GM23338 (cell line): Measurements from ENCODE around the gene GDPD5. TPM values are rescaled to one million over a fixed set of nuclear protein-coding genes. Genes with fewer than 3 reads are reported as not detected.
A peak's percentile ranks its signal among the peaks of the same experiment; 100 is the strongest.

Experiments used
- ATAC-seq: fragments of 200-7000 bp; cut with Tn5 transposase; 3 replicates; pipeline ENCODE4 v1.9.1; 2020
- DNase-seq: peaks from one replicate; pipeline ENCODE4 v3.0.0-alpha.2; 2015; ENCODE audit warnings: low spot score
- H2AFZ ChIP-seq: fragments of 200-600 bp; sonication (generic); 2 replicates; pipeline ENCODE4 v1.8.0; 2016; ENCODE audit warnings: antibody characterized with exemption, mild to moderate bottlenecking, moderate library complexity
- H3F3A ChIP-seq: fragments of 200-600 bp; sonication (generic); replicated peaks from 2 replicates; pipeline ENCODE4 v1.8.0; 2017; ENCODE audit warnings: antibody characterized with exemption, mixed run types, low read depth
- H3K27ac ChIP-seq: fragments of 200-600 bp; sonication (generic); 2 replicates; pipeline ENCODE4 v1.6.1; 2016; ENCODE audit warnings: low read depth
- H3K27me3 ChIP-seq: fragments of 200-600 bp; sonication (generic); 2 replicates; pipeline ENCODE4 v1.8.0; 2016; ENCODE audit warnings: mild to moderate bottlenecking, mixed run types, moderate library complexity; ENCODE audit not compliant: insufficient read depth
- H3K36me3 ChIP-seq: fragments of 200-600 bp; sonication (generic); 2 replicates; pipeline ENCODE4 v1.8.0; 2016; ENCODE audit warnings: mild to moderate bottlenecking; ENCODE audit not compliant: insufficient read depth
- H3K4me1 ChIP-seq: fragments of 200-600 bp; sonication (generic); 2 replicates; pipeline ENCODE4 v1.8.0; 2016; ENCODE audit warnings: mild to moderate bottlenecking, moderate library complexity; ENCODE audit not compliant: insufficient read depth
- H3K4me2 ChIP-seq: fragments of 200-600 bp; sonication (generic); 2 replicates; pipeline ENCODE4 v1.7.1; 2017; ENCODE audit warnings: mixed run types
- H3K4me3 ChIP-seq: fragments of 200-600 bp; sonication (generic); 2 replicates; pipeline ENCODE4 v1.6.1; 2016; ENCODE audit warnings: mixed run types
- H3K79me2 ChIP-seq: fragments of 200-600 bp; sonication (generic); replicated peaks from 2 replicates; pipeline ENCODE4 v1.8.0; 2017; ENCODE audit warnings: mild to moderate bottlenecking; ENCODE audit not compliant: insufficient read depth
- H3K9me2 ChIP-seq: fragments of 200-600 bp; sonication (generic); 2 replicates; pipeline ENCODE4 v1.8.0; 2017; ENCODE audit not compliant: insufficient read depth
- H4K20me1 ChIP-seq: fragments of 200-600 bp; sonication (generic); replicated peaks from 2 replicates; pipeline ENCODE4 v1.8.0; 2017; ENCODE audit warnings: mild to moderate bottlenecking; ENCODE audit not compliant: insufficient read depth
- H3K27ac Mint-ChIP-seq: 2 replicates; pipeline ENCODE4 v1.8.0; 2020; ENCODE audit warnings: inconsistent platforms, mild to moderate bottlenecking, moderate library complexity, mixed read lengths
- H3K27me3 Mint-ChIP-seq: 3 replicates; pipeline ENCODE4 v1.8.0; 2022; ENCODE audit warnings: low read depth, mild to moderate bottlenecking, moderate library complexity, mixed read lengths, inconsistent platforms; ENCODE audit not compliant: insufficient read depth, poor library complexity
- H3K36me3 Mint-ChIP-seq: 3 replicates; pipeline ENCODE4 v1.8.0; 2021; ENCODE audit warnings: low read depth, mild to moderate bottlenecking, inconsistent platforms, moderate library complexity, mixed read lengths
- H3K4me1 Mint-ChIP-seq: 3 replicates; pipeline ENCODE4 v1.8.0; 2020; ENCODE audit warnings: mild to moderate bottlenecking, inconsistent platforms, mixed read lengths
- H3K4me3 Mint-ChIP-seq: 3 replicates; pipeline ENCODE4 v1.8.0; 2021; ENCODE audit warnings: moderate library complexity, mild to moderate bottlenecking, inconsistent platforms, mixed read lengths
- H3K9me3 Mint-ChIP-seq: 3 replicates; pipeline ENCODE4 v1.8.0; 2020; ENCODE audit warnings: moderate library complexity, mild to moderate bottlenecking, inconsistent platforms, mixed read lengths
- CREB1 ChIP-seq: fragments of 250-450 bp; sonication (Bioruptor Pico); IDR thresholded peaks from 2 replicates; pipeline ENCODE4 v1.5.0; 2020; ENCODE audit warnings: low read depth, mild to moderate bottlenecking, moderate library complexity
- ETS1 ChIP-seq: IDR thresholded peaks from 2 replicates; pipeline ENCODE4 v1.6.1; 2016; ENCODE audit warnings: antibody characterized with exemption
- EZH2 ChIP-seq: fragments of 200-600 bp; sonication (generic); IDR thresholded peaks from one replicate; pipeline ENCODE4 v1.8.0; 2017; ENCODE audit warnings: antibody characterized with exemption, mild to moderate bottlenecking, low read depth; ENCODE audit not compliant: unreplicated experiment
- EZH2phosphoT487 ChIP-seq: fragments of 200-600 bp; sonication (generic); IDR thresholded peaks from one replicate; pipeline ENCODE4 v1.8.1; 2018; ENCODE audit warnings: antibody characterized with exemption; ENCODE audit not compliant: unreplicated experiment
- JUNB ChIP-seq: IDR thresholded peaks from one replicate; pipeline ENCODE4 v1.6.1; 2016; ENCODE audit warnings: antibody characterized with exemption; ENCODE audit not compliant: unreplicated experiment
- NANOG ChIP-seq: IDR thresholded peaks from 2 replicates; pipeline ENCODE4 v1.6.1; 2016; ENCODE audit warnings: antibody characterized with exemption, borderline replicate concordance
- POLR2AphosphoS5 ChIP-seq: IDR thresholded peaks from 2 replicates; pipeline ENCODE4 v1.6.1; 2016; ENCODE audit warnings: antibody characterized with exemption, low read depth
- STAT1 ChIP-seq: IDR thresholded peaks from one replicate; pipeline ENCODE4 v1.6.1; 2016; ENCODE audit warnings: antibody characterized with exemption; ENCODE audit not compliant: unreplicated experiment
- ZNF114 ChIP-seq: fragments of 250-450 bp; sonication (Bioruptor Pico); IDR thresholded peaks from 2 replicates; pipeline ENCODE4 v1.5.0; 2020; ENCODE audit warnings: mild to moderate bottlenecking, moderate library complexity
- ZNF331 ChIP-seq: fragments of 250-450 bp; sonication (Bioruptor Pico); IDR thresholded peaks from 2 replicates; pipeline ENCODE4 v1.5.0; 2020; ENCODE audit warnings: low read depth, mild to moderate bottlenecking, moderate library complexity
- polyA plus RNA-seq: library from polyadenylated mRNA; unstranded; fragments of >200 nt; fragmentation: Nextera tagmentation; extraction: Ambion mirVana; gene quantifications from 2 replicates; pipeline ENCODE4 v1.2.1, GENCODE V29; 2016
- total RNA-seq: library from RNA; depleted of rRNA; stranded (reverse); fragments of >200 nt; shearing (Covaris generic); gene quantifications from 2 replicates; pipeline ENCODE4 v1.2.3, GENCODE V29; 2014
- TF ChIP-seq, protein P1 (sequence below): IDR thresholded peaks from one replicate; pipeline ENCODE4 v1.6.1; 2018; ENCODE audit warnings: antibody characterized with exemption; ENCODE audit not compliant: unreplicated experiment

GDPD5 gene
- total and polyA plus RNA-seq, 2 experiments from 2014 or later = 1.6 to 4.9 TPM

GRCh38 chr11:75567971-75568370 lies 42.2 kb upstream of the GDPD5 start:
- peaks cover 52% of the 10 kb centered on the region for H3K79me2 ChIP-seq
- H2AFZ ChIP-seq = no peak overlapping the region
- no peaks in the 10 kb centered on the region for H3K9me2 ChIP-seq
- H3K4me2 ChIP-seq = no peak overlapping the region
- H3K4me3 ChIP-seq = no peak overlapping the region
- Mint-ChIP-seq H3K9me3 (no peaks in the 10 kb centered on the region), H3K4me3 (no peak overlapping the region), H3K27me3 (peaks cover 22% of the 10 kb centered on the region), H3K4me1 (peaks cover 26% of the 10 kb centered on the region), H3K36me3 (peaks cover 90% of the 10 kb centered on the region), H3K27ac (no peak overlapping the region)
- no peaks in the 10 kb centered on the region for H3K27me3 ChIP-seq
- no peak for ATAC-seq
- DNase-seq = no peak
- peaks cover 38% of the 10 kb centered on the region for H4K20me1 ChIP-seq
- peaks cover 56% of the 10 kb centered on the region for H3K36me3 ChIP-seq
- peaks cover 16% of the 10 kb centered on the region; the same call in 1 of the 2 replicates for H3F3A ChIP-seq
- 0 out of 2 replicates have a peak overlapping the region, but pooled peaks have one; percentile 66 for H3K27ac ChIP-seq
- H3K4me1 ChIP-seq = peaks cover 23% of the 10 kb centered on the region
- TF ChIP-seq NANOG (no peak), ZNF114 (no peak)
- TF ChIP-seq, protein P1, sequence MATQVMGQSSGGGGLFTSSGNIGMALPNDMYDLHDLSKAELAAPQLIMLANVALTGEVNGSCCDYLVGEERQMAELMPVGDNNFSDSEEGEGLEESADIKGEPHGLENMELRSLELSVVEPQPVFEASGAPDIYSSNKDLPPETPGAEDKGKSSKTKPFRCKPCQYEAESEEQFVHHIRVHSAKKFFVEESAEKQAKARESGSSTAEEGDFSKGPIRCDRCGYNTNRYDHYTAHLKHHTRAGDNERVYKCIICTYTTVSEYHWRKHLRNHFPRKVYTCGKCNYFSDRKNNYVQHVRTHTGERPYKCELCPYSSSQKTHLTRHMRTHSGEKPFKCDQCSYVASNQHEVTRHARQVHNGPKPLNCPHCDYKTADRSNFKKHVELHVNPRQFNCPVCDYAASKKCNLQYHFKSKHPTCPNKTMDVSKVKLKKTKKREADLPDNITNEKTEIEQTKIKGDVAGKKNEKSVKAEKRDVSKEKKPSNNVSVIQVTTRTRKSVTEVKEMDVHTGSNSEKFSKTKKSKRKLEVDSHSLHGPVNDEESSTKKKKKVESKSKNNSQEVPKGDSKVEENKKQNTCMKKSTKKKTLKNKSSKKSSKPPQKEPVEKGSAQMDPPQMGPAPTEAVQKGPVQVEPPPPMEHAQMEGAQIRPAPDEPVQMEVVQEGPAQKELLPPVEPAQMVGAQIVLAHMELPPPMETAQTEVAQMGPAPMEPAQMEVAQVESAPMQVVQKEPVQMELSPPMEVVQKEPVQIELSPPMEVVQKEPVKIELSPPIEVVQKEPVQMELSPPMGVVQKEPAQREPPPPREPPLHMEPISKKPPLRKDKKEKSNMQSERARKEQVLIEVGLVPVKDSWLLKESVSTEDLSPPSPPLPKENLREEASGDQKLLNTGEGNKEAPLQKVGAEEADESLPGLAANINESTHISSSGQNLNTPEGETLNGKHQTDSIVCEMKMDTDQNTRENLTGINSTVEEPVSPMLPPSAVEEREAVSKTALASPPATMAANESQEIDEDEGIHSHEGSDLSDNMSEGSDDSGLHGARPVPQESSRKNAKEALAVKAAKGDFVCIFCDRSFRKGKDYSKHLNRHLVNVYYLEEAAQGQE = no peak

- no peaks in the 10 kb centered on the region for H3K27me3 ChIP-seq
- H3K4me2 ChIP-seq = no peak overlapping the region
- no peak for ATAC-seq
- peaks cover 34% of the 10 kb centered on the region for H4K20me1 ChIP-seq
- H3K79me2 ChIP-seq = peaks cover 62% of the 10 kb centered on the region
- no peak overlapping the region for H3K27ac ChIP-seq
- no peaks in the 10 kb centered on the region for H3K9me2 ChIP-seq
- Mint-ChIP-seq H3K4me1 (peaks cover 26% of the 10 kb centered on the region), H3K27me3 (peaks cover 32% of the 10 kb centered on the region), H3K36me3 (peaks cover 88% of the 10 kb centered on the region), H3K4me3 (no peak overlapping the region), H3K27ac (no peak overlapping the region), H3K9me3 (no peaks in the 10 kb centered on the region)
- peaks cover 48% of the 10 kb centered on the region for H3K36me3 ChIP-seq
- no peak overlapping the region for H3K4me3 ChIP-seq
- H2AFZ ChIP-seq = no peak overlapping the region
- H3F3A ChIP-seq = peaks cover 22% of the 10 kb centered on the region
- DNase-seq = no peak
- peaks cover 23% of the 10 kb centered on the region for H3K4me1 ChIP-seq
- TF ChIP-seq EZH2phosphoT487 (no peak), JUNB (no peak), ZNF114 (no peak), ZNF331 (CRISPR knock-in tag) (no peak), POLR2AphosphoS5 (no peak), CREB1 (CRISPR knock-in tag) (no peak), NANOG (no peak), STAT1 (no peak), ETS1 (no peak), EZH2 (no peak)
- TF ChIP-seq, protein P1 = no peak
Measured at GRCh38 chr11:75566763-75567279, 41.1 kb upstream of the GDPD5 start.
